Activated gamma-delta T cell treated with Interleukin-2 at 50 U/mL for 16 hours (primary cell): Measurements from ENCODE around the gene ABCA7.
A peak's percentile ranks its signal among the peaks of the same experiment; 100 is the strongest.
"Not testable (repeated sequence)": the region's sequence is repeated elsewhere in the genome, so short reads cannot be mapped to it uniquely, and the experiment has no call there.

Experiments used
- DNase-seq: peaks from one replicate; pipeline ENCODE4 v3.0.0-alpha.2; 2020

ABCA7 gene

DNA sequence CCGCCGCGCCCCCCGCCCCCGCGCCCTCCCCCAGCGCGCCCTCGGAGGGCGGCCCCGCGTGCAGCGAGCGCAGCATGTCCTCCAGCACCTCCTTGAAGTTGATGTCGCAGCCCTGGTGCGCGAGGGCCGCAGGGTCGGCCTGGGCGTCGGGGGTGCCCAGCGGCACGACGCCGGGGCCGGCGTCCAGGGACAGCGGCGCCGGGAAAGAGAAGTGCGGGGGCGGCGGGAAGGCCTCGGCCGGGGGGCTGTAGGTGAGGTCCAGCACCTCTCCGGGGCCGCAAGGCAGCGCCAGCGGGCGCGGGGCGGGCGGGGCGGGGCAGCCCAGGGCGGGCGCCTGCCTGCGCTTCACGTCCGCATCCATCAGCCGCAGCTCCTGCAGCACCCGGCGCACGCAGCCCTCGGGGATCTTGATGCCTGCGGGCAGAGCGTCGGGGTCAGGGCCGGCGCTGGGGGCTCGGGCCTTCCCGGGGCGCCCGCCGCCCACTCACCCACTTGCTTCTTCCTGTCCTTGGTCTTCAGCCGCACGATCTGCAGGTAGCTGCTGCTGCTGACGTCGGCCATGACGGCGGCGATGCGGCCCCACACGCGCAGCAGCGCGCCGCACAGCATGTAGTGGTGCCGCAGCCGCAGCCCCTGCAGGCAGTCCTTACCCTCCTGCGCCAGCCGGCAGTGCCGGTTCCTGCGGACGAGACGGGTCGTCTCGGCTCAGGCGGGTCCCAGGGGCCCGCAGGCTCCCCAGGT, 68.6 kb downstream of the ABCA7 start:
- DNase-seq: no peak

DNA sequence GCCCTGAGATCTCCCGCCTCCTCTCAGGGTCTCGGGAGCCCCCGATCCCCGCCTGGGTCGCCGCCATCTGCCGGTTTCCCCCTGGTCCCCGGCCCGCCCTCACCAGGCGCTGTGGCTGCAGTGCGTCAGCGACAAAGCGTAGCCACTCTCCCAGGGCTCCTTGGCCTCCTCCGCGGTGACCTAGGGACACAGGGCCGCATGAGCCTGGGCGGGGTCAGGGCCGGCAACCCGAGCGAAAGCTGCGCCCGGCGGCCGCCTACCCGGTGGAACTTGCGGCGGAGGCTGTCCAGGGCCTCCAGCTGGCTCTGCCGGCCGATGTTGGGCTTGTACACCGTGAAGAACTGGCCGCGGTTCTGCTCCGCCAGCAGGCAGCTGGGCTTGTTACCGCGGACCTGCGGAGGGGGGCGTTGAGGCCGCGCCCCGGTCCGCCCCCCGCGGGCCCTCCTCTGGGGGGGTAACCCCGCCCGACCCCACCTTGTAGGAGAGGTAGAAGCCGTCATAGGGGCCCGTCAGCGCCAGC, 69.2 kb downstream of the ABCA7 start:
- no peak for DNase-seq

DNA sequence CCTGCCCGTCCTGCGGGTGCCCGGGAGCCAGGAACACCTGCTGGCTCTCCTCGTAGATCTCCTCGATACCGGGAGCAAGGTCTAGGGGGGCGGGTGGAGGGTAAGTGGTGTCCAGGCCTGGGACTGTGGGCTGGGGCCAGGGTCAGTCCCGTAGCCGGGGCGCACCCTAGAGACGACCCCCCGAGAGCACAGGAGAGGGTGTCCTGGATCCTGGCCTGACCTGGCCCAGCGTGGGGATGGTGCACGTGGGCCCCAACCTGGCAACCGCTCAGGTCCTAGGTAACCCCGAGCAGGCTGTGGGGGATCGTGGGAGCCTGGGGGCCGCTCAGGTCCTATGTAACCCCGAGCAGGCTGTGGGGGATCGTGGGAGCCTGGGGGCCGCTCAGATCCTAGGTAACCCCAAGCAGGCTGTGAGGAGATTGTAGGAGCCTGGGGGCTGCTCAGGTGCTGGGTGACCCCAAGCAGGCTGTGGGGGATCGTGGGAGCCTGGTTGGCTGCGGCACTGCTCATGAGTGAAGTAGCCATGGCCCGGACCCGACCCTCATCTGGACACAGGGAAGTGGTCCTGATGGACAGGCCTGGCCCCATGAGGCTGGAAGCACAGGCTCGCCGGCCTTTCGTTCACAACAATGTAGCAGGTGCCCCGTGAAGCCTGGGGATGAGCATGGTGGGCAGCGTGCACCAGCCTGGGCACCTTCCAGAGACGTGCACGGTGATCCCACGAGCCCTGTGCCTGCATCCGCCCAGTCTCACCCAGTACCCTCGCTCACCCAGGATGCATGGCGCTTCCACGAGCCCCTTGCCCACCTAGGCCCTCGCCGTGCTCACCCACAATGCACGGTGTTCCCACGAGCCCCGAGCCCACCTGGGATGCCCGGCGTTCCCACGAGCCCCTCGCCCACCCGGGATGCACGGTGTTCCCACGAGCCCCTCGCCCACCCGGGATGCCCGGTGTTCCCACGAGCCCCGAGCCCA, 70.1 kb downstream of the ABCA7 start:
- DNase-seq: no peak

DNA sequence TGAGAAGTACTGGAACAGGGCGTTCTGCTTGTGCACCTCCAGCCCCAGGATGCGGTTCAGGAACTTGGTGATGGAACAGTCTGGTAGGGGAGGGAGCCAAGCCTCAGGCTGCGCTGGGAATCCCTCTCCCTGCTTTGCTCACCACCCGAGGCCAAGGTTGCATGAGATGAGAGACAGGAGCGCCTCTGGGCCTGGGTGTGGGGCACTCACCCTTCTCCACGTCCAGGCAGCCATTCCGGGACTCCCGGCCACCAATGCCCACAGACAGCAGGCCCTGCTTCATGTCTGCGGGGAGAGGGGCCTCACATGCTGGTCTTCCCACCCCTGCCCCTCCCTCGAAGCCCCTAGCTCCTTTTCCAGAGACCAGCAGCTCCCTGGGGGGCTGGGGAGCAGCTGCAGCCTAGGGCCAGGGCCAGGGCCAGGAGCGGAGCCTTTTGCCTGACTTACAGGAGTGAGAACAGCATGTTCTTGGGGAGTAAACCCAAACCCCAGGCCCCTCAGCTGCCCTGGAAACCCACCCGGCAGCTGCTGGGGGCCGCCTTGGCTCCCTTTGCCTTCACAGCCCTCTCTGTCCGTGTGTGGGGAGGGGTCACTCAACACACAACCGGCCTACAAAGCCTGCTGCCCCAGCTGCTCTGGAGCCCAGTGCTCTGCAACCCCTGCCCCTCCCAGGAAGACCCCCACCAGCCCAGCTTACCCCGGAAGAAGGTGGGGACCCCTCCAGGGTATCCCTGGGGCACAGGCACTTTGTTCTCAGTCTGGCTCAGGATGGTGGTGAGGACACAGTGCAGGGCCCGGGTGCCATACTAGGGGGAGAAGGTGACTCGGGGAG, 71.1 kb downstream of the ABCA7 start:
- DNase-seq: no peak

DNA sequence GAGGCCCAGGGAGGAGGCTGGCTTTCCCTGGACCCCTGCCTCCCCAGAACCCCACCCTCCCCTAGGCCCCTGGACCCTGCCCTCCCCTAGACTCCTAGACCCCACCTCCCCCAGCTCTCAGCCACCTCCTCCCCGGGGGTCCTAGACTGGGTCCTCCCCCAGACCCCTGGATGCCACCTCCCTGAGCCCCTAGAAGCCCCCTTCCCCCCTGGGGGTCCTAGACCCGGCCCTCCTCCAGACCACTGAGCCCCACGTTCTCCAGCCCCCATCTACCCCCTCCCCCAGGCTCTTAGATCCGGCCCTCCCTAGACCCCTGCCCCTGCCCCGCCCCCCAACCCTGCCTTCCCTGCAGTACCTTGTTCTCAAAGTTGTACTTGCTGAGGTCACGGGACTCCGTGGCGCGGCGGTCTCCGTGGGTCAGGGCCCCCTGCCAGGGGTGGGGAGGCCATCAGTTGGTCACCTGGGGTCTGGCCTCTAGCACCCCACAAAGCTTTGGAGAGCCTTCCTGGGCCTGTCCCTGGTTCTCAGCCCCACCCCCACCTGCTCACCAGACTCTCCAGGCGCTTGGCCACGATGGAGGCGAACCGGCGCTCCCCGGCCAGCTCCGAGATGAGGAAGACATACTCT, 71.8 kb downstream of the ABCA7 start:
- no peak for DNase-seq

DNA sequence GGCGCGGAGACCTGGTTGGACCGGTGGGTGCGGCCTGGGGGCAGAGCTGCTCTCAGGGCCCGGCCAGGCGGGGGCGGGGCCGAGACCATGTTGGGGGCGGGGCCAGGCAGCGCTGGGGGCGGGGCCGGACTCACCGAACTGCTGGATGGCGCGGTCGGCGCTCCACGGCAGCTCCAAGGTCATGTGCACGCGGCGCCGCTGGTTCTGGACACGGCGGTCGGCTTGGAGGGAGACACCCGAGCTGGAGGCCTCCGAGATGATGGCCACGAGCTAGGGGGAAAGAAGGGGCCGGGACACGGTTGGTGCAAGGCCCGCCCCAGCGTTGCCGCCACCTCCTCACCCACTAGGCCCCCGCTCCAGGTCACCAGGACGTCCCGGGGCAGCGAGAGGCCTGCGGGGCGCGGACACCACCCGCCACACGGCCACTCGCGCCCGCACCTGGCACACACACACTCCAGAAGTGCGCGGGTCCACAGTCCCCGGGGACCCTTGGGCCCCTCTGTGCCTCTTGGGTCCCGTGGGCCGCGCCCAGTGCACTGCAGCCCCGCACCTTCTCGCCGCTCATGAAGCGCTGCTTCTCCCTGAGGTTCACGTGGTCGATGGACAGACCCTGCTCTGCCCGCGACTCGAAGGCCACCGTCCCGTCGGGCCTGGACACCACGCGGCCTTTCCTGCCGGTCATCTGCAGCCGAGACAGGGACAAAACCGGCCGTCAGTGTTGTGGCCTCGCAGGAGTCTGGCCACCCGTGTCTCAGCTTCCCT, 72.5 kb downstream of the ABCA7 start:
- no peak for DNase-seq

DNA sequence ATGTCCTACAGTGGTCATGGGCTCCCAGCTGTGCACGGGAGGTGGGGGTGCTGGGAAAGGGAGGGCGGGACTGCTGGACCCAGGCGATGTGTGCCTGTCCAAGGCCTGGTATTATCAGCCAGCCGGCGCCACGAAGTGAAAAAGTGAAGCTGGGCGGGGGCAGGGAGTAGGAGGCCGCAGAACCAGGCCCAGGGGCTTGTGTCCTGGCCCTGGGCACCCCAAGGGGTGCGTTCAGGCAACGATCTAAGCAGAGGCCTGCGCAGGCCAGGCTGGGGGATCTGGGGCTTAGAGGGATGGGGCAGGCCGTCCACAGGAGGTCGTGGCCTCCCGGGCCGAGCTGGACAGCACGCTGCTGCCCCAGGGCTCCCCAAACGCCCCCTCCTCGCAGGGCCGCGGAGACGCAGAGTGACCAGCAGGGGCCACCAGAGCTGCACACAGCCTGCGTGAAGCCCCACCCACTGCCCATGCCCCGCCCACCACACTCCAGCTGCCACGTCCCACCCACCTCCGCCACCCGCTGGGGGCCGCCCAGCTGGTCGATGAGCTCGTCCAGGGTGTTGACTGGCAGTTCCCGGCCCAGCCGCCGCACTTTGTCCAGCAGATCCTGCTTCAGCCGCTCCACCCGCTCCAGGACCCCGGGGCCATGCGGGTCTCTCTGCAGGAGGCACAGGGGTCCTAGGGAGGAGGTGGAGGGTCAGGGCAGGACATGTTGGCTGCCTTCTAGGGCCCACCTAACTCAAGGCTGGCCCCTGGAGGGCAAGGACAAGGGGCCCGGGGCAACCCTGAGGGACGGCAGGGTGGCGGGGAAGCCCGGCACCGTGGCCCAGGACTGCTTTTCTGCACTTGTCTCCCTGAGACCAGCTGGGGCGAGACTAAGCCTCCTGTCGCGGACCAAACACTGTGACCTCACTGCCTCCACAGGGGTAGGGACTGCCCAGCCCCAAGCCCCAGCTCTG, 73.4 kb downstream of the ABCA7 start:
- DNase-seq: peak; percentile 86

DNA sequence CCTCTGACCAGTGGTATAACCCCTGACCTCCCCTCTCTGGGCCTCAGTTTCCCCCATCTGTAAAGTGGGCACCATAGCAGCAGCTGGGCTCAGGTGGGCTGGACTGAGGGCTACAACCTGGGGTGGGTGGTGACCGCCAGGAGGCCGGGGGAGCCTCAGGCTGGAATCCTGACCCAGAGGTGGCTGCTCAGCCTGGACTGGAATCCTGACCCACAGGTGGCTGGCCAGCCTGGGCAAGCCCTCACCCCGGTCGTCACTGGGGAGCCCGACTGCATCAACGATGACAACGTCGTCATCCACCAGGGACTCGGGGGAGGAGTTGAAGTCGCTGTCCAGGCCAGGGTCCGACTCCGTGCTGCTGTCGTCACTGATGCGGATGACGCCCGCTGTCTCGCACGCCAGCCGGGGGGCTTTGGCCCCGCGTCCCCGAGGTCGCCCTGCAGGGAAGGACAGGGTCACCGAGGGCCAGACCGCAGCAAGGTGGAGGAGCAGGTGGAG, 74.1 kb downstream of the ABCA7 start:
- DNase-seq: no peak

DNA sequence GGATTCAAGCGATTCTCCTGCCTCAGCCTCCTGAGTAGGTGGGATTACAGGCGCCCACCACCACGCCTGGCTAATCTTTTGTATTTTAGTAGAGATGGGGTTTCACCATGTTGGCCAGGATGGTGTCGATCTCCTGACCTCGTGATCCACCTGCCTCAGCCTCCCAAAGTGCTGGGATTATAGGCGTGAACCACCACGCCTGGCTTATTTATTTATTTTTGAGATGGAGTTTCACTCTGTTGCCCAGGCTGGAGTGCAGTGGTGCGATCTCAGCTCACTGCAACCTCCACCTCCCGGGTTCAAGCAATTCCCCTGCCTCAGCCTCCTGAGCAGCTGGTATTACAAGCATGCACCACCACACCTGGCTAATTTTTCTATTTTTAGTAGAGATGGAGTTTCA, 74.8 kb downstream of the ABCA7 start:
- not testable (repeated sequence) for DNase-seq
